GM12878 (cell line): ENCODE data around the gene C1orf141. TPM values are rescaled to one million over a fixed set of nuclear protein-coding genes. Genes with fewer than 3 reads are reported as not detected.
A peak's percentile ranks its signal among the peaks of the same experiment; 100 is the strongest.

Experiments used
- ATF2 ChIP-seq: IDR thresholded peaks from 2 replicates; pipeline ENCODE4 v1.6.1; 2012; ENCODE audit warnings: low read length, inconsistent platforms
- HCFC1 ChIP-seq: fragments of 150-350 bp; IDR thresholded peaks from 2 replicates; pipeline ENCODE4 v1.6.1; 2014; ENCODE audit warnings: low read length
- MYC ChIP-seq: IDR thresholded peaks from 2 replicates; pipeline ENCODE4 v1.6.1; 2011; ENCODE audit warnings: mild to moderate bottlenecking, low read length, moderate library complexity, inconsistent platforms; ENCODE audit not compliant: insufficient read depth, insufficient replicate concordance, insufficient read length, severe bottlenecking
- NR2C2 ChIP-seq: IDR thresholded peaks from 2 replicates; pipeline ENCODE4 v1.6.1; 2011; ENCODE audit warnings: borderline replicate concordance, low read depth; ENCODE audit not compliant: control insufficient read depth, insufficient read length
- PBX3 ChIP-seq: IDR thresholded peaks from 2 replicates; pipeline ENCODE4 v1.6.1; 2011; ENCODE audit warnings: mild to moderate bottlenecking, low read depth, low read length, moderate library complexity; ENCODE audit not compliant: insufficient replicate concordance
- RB1 ChIP-seq: fragments of 450-650 bp; formaldehyde crosslinking; IDR thresholded peaks from 2 replicates; pipeline ENCODE4 v1.6.1; 2017; ENCODE audit warnings: mild to moderate bottlenecking, borderline replicate concordance
- RCOR1 ChIP-seq: conservative IDR thresholded peaks from 2 replicates; pipeline ENCODE4 v1.6.1; 2012; ENCODE audit warnings: low read depth, low read length, improper control_type of control experiment
- SIX5 ChIP-seq: IDR thresholded peaks from 2 replicates; pipeline ENCODE4 v1.6.1; 2011; ENCODE audit warnings: mild to moderate bottlenecking, low read depth, low read length, moderate library complexity; ENCODE audit not compliant: severe bottlenecking
- SMC3 ChIP-seq: IDR thresholded peaks from 2 replicates; pipeline ENCODE4 v1.6.1; 2011; ENCODE audit warnings: low read length, improper control_type of control experiment, borderline replicate concordance
- STAT3 ChIP-seq: IDR thresholded peaks from 2 replicates; pipeline ENCODE4 v1.6.1; 2011; ENCODE audit warnings: low read depth, low read length, improper control_type of control experiment
- TCF7 ChIP-seq: IDR thresholded peaks from 2 replicates; pipeline ENCODE4 v1.6.1; 2014; ENCODE audit warnings: antibody characterized with exemption, borderline replicate concordance
- polyA plus RNA-seq, 11 experiments: library from polyadenylated mRNA; depleted of rRNA in 4 of 11; unstranded in 6 of 11; stranded (reverse) in 5 of 11; fragments of >200 nt; fragmentation: Nextera tagmentation in 4 of 11; fragmentation: Illumina TruSeq in 1 of 11; extraction: Ambion mirVana in 4 of 11; extraction: Trizol in 1 of 11; gene quantifications; 1 replicate in 1 of 11; 2 replicates in 10 of 11; pipeline versions ENCODE4 v1.2.1 to v1.2.3, GENCODE V29; 2011 to 2016; ENCODE audit warnings: inconsistent platforms in 2 of 11, missing spikeins in 2 of 11, low read depth in 1 of 11
- total RNA-seq, 4 experiments: library from RNA; depleted of rRNA in 3 of 4; stranded (reverse); fragments of >200 nt in 3 of 4; fragmentation: Illumina TruSeq in 1 of 4; extraction: Trizol in 1 of 4; gene quantifications; 2 replicates each; pipeline versions ENCODE4 v1.2.1 to v1.2.3, GENCODE V29; 2013 to 2021
- TF ChIP-seq, protein P1 (sequence below): fragments of 450-650 bp; IDR thresholded peaks from 2 replicates; pipeline ENCODE4 v1.6.1; 2016; ENCODE audit warnings: mild to moderate bottlenecking, moderate library complexity, borderline replicate concordance
- TF ChIP-seq, protein P2 (sequence below): fragments of 450-650 bp; conservative IDR thresholded peaks from 2 replicates; pipeline ENCODE4 v1.6.1; 2017; ENCODE audit warnings: mild to moderate bottlenecking, moderate library complexity
- TF ChIP-seq, protein P3 (sequence below): fragments of 450-650 bp; IDR thresholded peaks from 2 replicates; pipeline ENCODE4 v1.6.1; 2017; ENCODE audit warnings: low read depth, mild to moderate bottlenecking, moderate library complexity
- TF ChIP-seq, protein P4 (sequence below): IDR thresholded peaks from 2 replicates; pipeline ENCODE4 v1.6.1; 2012; ENCODE audit warnings: low read depth, low read length, improper control_type of control experiment

C1orf141 gene
- total and polyA plus RNA-seq, 10 of the 15 experiments (the other 5 are each of a cell fraction or from before 2014, with no cell fraction given), result not detected

DNA sequence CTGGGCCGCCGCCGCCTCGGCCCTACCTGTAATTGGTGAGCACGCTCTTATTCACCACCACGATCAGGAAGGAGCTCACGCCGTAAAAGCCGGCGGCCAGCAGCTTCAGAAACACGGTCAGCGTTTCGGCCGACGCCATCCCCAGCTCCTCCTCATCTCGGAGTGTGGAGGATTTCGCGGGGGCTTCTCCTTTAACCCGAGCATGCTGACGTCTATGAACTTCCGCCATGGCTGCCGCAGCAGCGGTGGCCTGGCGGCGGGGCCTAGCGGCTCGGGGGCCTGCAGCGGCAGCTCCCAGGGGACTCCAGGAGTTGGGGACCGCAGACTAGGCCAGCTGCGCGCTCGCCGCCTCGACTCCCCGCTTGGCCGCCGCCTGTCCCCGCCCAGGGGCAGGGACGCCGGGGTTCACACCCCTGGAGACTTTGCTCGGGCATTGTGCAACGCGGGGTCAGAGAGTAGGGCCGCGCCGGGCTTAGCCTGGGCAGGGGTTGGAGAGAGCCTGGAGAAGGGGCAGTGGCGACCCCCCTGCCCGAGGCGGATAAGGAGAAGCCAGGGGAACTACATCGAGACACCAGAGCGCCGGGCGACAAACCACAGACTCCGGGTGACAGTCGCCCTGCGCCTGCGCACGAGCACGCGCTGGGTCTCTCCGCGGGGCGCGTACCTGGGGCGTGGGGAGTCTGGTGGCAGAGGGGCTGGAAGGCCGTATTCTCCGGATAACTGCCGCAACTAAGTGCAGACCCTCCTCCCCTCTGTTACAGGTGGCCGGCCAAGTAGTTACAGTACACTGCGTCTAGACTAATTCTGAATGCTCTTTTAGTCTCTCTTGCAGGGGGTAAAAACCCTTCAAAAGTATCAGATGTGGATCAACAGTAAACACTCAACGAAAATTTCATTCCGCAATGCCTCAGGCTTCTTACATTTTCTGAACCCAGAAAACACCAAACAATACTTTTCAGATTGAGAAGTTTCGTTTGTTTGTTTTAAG, 80.7 kb downstream of the C1orf141 start, which contains the start of gene SLC35D1 (continued):
- TF ChIP-seq, protein P1, sequence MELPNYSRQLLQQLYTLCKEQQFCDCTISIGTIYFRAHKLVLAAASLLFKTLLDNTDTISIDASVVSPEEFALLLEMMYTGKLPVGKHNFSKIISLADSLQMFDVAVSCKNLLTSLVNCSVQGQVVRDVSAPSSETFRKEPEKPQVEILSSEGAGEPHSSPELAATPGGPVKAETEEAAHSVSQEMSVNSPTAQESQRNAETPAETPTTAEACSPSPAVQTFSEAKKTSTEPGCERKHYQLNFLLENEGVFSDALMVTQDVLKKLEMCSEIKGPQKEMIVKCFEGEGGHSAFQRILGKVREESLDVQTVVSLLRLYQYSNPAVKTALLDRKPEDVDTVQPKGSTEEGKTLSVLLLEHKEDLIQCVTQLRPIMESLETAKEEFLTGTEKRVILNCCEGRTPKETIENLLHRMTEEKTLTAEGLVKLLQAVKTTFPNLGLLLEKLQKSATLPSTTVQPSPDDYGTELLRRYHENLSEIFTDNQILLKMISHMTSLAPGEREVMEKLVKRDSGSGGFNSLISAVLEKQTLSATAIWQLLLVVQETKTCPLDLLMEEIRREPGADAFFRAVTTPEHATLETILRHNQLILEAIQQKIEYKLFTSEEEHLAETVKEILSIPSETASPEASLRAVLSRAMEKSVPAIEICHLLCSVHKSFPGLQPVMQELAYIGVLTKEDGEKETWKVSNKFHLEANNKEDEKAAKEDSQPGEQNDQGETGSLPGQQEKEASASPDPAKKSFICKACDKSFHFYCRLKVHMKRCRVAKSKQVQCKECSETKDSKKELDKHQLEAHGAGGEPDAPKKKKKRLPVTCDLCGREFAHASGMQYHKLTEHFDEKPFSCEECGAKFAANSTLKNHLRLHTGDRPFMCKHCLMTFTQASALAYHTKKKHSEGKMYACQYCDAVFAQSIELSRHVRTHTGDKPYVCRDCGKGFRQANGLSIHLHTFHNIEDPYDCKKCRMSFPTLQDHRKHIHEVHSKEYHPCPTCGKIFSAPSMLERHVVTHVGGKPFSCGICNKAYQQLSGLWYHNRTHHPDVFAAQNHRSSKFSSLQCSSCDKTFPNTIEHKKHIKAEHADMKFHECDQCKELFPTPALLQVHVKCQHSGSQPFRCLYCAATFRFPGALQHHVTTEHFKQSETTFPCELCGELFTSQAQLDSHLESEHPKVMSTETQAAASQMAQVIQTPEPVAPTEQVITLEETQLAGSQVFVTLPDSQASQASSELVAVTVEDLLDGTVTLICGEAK, result 0 out of 2 replicates have a peak, but pooled peaks have one; percentile 35
- TF ChIP-seq NR2C2, result no peak
- TF ChIP-seq RB1, result no peak
- TF ChIP-seq SIX5, result no peak
- TF ChIP-seq SMC3, result no peak
- no peak for TF ChIP-seq ATF2
- TF ChIP-seq, protein P2, sequence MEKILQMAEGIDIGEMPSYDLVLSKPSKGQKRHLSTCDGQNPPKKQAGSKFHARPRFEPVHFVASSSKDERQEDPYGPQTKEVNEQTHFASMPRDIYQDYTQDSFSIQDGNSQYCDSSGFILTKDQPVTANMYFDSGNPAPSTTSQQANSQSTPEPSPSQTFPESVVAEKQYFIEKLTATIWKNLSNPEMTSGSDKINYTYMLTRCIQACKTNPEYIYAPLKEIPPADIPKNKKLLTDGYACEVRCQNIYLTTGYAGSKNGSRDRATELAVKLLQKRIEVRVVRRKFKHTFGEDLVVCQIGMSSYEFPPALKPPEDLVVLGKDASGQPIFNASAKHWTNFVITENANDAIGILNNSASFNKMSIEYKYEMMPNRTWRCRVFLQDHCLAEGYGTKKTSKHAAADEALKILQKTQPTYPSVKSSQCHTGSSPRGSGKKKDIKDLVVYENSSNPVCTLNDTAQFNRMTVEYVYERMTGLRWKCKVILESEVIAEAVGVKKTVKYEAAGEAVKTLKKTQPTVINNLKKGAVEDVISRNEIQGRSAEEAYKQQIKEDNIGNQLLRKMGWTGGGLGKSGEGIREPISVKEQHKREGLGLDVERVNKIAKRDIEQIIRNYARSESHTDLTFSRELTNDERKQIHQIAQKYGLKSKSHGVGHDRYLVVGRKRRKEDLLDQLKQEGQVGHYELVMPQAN, result no peak; the same call in 1 of the 2 replicates
- no peak for TF ChIP-seq MYC
- TF ChIP-seq, protein P3, sequence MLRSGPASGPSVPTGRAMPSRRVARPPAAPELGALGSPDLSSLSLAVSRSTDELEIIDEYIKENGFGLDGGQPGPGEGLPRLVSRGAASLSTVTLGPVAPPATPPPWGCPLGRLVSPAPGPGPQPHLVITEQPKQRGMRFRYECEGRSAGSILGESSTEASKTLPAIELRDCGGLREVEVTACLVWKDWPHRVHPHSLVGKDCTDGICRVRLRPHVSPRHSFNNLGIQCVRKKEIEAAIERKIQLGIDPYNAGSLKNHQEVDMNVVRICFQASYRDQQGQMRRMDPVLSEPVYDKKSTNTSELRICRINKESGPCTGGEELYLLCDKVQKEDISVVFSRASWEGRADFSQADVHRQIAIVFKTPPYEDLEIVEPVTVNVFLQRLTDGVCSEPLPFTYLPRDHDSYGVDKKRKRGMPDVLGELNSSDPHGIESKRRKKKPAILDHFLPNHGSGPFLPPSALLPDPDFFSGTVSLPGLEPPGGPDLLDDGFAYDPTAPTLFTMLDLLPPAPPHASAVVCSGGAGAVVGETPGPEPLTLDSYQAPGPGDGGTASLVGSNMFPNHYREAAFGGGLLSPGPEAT, result peak; percentile 61; the same call in 1 of the 2 replicates
- TF ChIP-seq PBX3, result no peak
- no peak for TF ChIP-seq HCFC1
- TF ChIP-seq TCF7, result no peak
- TF ChIP-seq, protein P4, sequence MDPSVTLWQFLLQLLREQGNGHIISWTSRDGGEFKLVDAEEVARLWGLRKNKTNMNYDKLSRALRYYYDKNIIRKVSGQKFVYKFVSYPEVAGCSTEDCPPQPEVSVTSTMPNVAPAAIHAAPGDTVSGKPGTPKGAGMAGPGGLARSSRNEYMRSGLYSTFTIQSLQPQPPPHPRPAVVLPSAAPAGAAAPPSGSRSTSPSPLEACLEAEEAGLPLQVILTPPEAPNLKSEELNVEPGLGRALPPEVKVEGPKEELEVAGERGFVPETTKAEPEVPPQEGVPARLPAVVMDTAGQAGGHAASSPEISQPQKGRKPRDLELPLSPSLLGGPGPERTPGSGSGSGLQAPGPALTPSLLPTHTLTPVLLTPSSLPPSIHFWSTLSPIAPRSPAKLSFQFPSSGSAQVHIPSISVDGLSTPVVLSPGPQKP, result peak; percentile 29; the same call in 1 of the 2 replicates
- TF ChIP-seq RCOR1, result no peak
- TF ChIP-seq STAT3, result no peak
